ENCODE results near the gene ADGRD1. TPM values are rescaled to one million over a fixed set of nuclear protein-coding genes. Genes with fewer than 3 reads are reported as not detected.

The ADGRD1 gene
- total and polyA plus RNA-seq, 2 of the 8 experiments (the other 6 are each of a cell fraction or from before 2014, with no cell fraction given) = 0.36 to 0.48 TPM

DNA sequence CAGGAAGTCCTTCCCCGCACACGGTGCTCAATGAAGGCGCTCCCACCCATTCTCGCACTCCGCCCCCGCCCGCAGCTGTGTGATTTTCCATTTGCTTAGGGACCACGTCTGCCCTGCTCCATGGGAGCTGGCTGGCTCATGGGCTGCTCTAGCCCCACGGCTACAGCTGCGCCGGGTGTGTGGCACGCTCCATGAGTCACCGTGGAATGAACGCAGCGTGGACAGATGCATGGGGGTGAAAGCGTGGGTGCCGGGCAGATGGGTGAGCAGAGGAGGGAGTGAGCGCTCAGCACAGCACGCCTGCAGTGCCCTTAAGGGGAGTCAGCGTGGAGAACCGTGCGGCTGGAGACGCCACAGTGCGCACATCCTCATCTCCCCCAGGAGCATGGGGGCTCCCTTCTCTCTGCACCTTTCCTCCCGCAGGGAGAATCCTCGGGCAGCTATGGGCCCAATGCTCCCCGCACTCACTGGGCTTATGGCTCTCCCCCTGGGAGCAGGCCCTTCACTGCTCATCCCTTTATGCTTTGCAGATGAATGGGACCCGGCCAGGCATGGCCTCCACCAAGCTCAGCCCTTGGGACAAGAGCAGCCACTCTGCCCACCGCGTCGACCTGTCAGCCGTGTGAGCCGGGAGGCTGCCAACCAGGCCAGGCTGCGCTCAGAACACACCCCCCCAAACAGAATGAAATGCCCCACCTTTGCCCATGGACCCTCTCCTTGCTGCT, 185.1 kb downstream of the ADGRD1 start:
- H3K27me3 ChIP-seq (replicated peaks in 1 of 4; ENCODE audit: control insufficient read depth in 3 of 4, extremely low read depth in 1 of 4, insufficient read depth in 3 of 4, low read length in 3 of 4) = no peaks in the 10 kb centered on the region; a peak in 1 of 7 replicates
- no peak overlapping the region for H2BK120ac ChIP-seq (replicated peaks; ENCODE audit: low read depth, low read length)
- FAIRE-seq (no peak), DNase-seq (ENCODE audit: low read depth in 1 of 2, low spot score in 2 of 2) (no peak)
- no peak overlapping the region for H2BK20ac ChIP-seq (ENCODE audit: low read length)
- no peak overlapping the region for H3K14ac ChIP-seq (ENCODE audit: insufficient read length)
- H3K79me2 ChIP-seq (ENCODE audit: control insufficient read depth in 1 of 2, insufficient read depth in 2 of 2, low read length in 2 of 2) = no peaks in the 10 kb centered on the region
- no peak overlapping the region for H3K23ac ChIP-seq (ENCODE audit: insufficient read length)
- no peak overlapping the region for H3K4ac ChIP-seq (replicated peaks; ENCODE audit: insufficient read length, low read depth, low read length)
- 93% methylated on average over 34 of the region's 34 CpGs; no CpG with 5 or more reads in 1 of the 2 experiments for WGBS, 2 experiments (ENCODE audit: extremely low coverage in 1 of 2, insufficient coverage in 1 of 2, insufficient read length in 1 of 2, insufficient replicate concordance in 2 of 2, low coverage in 1 of 2, low lambda C conversion rate in 2 of 2, missing lambda C conversion rate in 1 of 2)
- no peak overlapping the region for H3K27ac ChIP-seq (ENCODE audit: low read depth, low read length)
- no peaks in the 10 kb centered on the region for H3K79me1 ChIP-seq (ENCODE audit: low read depth, low read length)
- H2AFZ ChIP-seq (ENCODE audit: low read length) = no peak overlapping the region
- no peaks in the 10 kb centered on the region for H3K23me2 ChIP-seq (ENCODE audit: low read depth, low read length)
- no peak overlapping the region for H3K4me3 ChIP-seq (ENCODE audit: extremely low read depth in 1 of 4, insufficient read depth in 2 of 4, low read depth in 3 of 4, low read length in 4 of 4)
- no peak overlapping the region for H2BK5ac ChIP-seq (ENCODE audit: low read depth, low read length)
- no peak overlapping the region for H2AK5ac ChIP-seq (ENCODE audit: low read depth, low read length)
- H3K9me3 ChIP-seq (ENCODE audit: insufficient read depth in 2 of 2, low read depth in 1 of 2, low read length in 1 of 2) = no peaks in the 10 kb centered on the region
- POLR2A ChIA-PET (ENCODE audit: partially characterized antibody) = no interaction called here
- H4K20me1 ChIP-seq (replicated peaks in 1 of 2; ENCODE audit: control insufficient read depth in 1 of 2, insufficient read depth in 2 of 2, low read length in 2 of 2) = no peaks in the 10 kb centered on the region
- no peaks in the 10 kb centered on the region for H3K36me3 ChIP-seq (ENCODE audit: control insufficient read depth in 2 of 4, insufficient read depth in 4 of 4, low read length in 3 of 4)
- no peak overlapping the region for H3K9ac ChIP-seq (replicated peaks in 1 of 4; ENCODE audit: extremely low read depth in 1 of 4, low read depth in 3 of 4, low read length in 3 of 4)
- H3K4me1 ChIP-seq (replicated peaks in 1 of 4; ENCODE audit: control insufficient read depth in 3 of 4, insufficient read depth in 4 of 4, low read length in 3 of 4) = no peaks in the 10 kb centered on the region
- no peak overlapping the region for H3K18ac ChIP-seq (ENCODE audit: extremely low read depth, low read length)
- H3K56ac ChIP-seq (replicated peaks; ENCODE audit: insufficient read length, low read depth, low read length) = no peak overlapping the region
- no peak overlapping the region for H4K91ac ChIP-seq (replicated peaks; ENCODE audit: insufficient read length, low read length)
- no peak overlapping the region for H4K8ac ChIP-seq (ENCODE audit: extremely low read depth, insufficient read depth, low read length)
- CTCF ChIA-PET (ENCODE audit: partially characterized antibody) = interaction anchor here (0.7 to 9.6 kb wide), 4 partner anchors 21 to 35 kb away, joined by 3 to 196 read pairs (median 8); no protein-coding TSS in a partner anchor
- no peak overlapping the region for H2BK12ac ChIP-seq (ENCODE audit: low read depth, low read length)
- H4K5ac ChIP-seq (ENCODE audit: insufficient read length, low read depth, low read length) = no peak overlapping the region
- no peak overlapping the region for H3K4me2 ChIP-seq (ENCODE audit: insufficient read depth in 1 of 2, low read depth in 2 of 2, low read length in 2 of 2)
- no peak overlapping the region for H2BK15ac ChIP-seq (ENCODE audit: low read length)
- TF ChIP-seq CBX8 (IDR thresholded peaks at IDR 0.05; ENCODE audit: borderline replicate concordance, low read depth, low read length) (no peak), FOSL1 (IDR thresholded peaks at IDR 0.05; ENCODE audit: insufficient read depth, low read depth, low read length) (no peak), TAF1 (IDR thresholded peaks at IDR 0.05; ENCODE audit: low read depth, low read length) (no peak), YY1 (IDR thresholded peaks at IDR 0.05; ENCODE audit: low read depth, low read length) (no peak), MAFK (IDR thresholded peaks at IDR 0.05; ENCODE audit: low read depth, low read length) (no peak), SIRT6 (IDR thresholded peaks at IDR 0.05; ENCODE audit: low read length) (no peak), POLR2AphosphoS5 (IDR thresholded peaks at IDR 0.05; ENCODE audit: low read depth, low read length) (no peak), RBBP5 (IDR thresholded peaks at IDR 0.05; ENCODE audit: borderline replicate concordance, low read depth, low read length) (no peak), EGR1 (IDR thresholded peaks at IDR 0.05; ENCODE audit: borderline replicate concordance, low read depth, low read length) (no peak), NRF1 (IDR thresholded peaks at IDR 0.05; ENCODE audit: low read depth, low read length) (no peak)
- TF ChIP-seq, protein P1, sequence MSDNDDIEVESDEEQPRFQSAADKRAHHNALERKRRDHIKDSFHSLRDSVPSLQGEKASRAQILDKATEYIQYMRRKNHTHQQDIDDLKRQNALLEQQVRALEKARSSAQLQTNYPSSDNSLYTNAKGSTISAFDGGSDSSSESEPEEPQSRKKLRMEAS (IDR thresholded peaks at IDR 0.05) = no peak
- TF ChIP-seq, protein P2, sequence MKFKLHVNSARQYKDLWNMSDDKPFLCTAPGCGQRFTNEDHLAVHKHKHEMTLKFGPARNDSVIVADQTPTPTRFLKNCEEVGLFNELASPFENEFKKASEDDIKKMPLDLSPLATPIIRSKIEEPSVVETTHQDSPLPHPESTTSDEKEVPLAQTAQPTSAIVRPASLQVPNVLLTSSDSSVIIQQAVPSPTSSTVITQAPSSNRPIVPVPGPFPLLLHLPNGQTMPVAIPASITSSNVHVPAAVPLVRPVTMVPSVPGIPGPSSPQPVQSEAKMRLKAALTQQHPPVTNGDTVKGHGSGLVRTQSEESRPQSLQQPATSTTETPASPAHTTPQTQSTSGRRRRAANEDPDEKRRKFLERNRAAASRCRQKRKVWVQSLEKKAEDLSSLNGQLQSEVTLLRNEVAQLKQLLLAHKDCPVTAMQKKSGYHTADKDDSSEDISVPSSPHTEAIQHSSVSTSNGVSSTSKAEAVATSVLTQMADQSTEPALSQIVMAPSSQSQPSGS (IDR thresholded peaks at IDR 0.05; ENCODE audit: low read length) = no peak

All from H1 (cell line).